ENCODE measurements around the gene PRDM10.

DNA sequence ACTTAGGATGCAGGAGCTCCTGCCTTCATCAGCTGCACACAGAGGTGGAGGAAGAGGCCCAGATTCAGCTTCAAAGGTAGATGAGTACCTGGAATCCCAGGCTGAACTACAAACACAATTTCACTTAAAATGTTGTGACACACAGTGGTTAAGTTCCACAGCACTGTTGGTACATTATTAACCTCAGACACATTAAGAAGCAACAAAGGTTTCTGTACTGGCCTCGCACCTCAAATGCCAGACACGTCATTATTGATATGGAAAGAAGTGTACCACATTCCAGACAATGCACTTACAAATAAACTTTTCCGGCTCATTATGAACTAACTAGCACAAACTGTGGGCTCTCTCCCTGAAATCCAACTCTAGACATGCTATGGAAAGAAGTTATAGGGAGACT lies 34.6 kb downstream of the PRDM10 start:
- TF ChIP-seq, protein P1, sequence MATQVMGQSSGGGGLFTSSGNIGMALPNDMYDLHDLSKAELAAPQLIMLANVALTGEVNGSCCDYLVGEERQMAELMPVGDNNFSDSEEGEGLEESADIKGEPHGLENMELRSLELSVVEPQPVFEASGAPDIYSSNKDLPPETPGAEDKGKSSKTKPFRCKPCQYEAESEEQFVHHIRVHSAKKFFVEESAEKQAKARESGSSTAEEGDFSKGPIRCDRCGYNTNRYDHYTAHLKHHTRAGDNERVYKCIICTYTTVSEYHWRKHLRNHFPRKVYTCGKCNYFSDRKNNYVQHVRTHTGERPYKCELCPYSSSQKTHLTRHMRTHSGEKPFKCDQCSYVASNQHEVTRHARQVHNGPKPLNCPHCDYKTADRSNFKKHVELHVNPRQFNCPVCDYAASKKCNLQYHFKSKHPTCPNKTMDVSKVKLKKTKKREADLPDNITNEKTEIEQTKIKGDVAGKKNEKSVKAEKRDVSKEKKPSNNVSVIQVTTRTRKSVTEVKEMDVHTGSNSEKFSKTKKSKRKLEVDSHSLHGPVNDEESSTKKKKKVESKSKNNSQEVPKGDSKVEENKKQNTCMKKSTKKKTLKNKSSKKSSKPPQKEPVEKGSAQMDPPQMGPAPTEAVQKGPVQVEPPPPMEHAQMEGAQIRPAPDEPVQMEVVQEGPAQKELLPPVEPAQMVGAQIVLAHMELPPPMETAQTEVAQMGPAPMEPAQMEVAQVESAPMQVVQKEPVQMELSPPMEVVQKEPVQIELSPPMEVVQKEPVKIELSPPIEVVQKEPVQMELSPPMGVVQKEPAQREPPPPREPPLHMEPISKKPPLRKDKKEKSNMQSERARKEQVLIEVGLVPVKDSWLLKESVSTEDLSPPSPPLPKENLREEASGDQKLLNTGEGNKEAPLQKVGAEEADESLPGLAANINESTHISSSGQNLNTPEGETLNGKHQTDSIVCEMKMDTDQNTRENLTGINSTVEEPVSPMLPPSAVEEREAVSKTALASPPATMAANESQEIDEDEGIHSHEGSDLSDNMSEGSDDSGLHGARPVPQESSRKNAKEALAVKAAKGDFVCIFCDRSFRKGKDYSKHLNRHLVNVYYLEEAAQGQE (IDR thresholded peaks at IDR 0.05; ENCODE audit: insufficient read depth in 1 of 2, low read depth in 2 of 2, low read length in 2 of 2) = no peak
- TF ChIP-seq SIN3A (IDR thresholded peaks at IDR 0.05; ENCODE audit: borderline replicate concordance, insufficient read depth, low read length) = no peak
